Aorta (tissue), 5 donors: ENCODE data around the gene TSHZ2. TPM values are rescaled to one million over a fixed set of nuclear protein-coding genes. Genes with fewer than 3 reads are reported as not detected.

Experiments used
- ATAC-seq: fragments of 200-7000 bp; cut with Tn5 transposase; one replicate; pipeline ENCODE4 v1.9.1; 2022; ENCODE audit warnings: moderate library complexity; ENCODE audit not compliant: low FRiP score
- DNase-seq, 2 donors: peaks; one replicate each; pipeline ENCODE4 v3.0.0-alpha.2; 2020
- H3K27ac ChIP-seq, 2 donors: one replicate each; pipeline ENCODE4 v1.5.1; 2013; ENCODE audit warnings: low read length in 2 of 2, mild to moderate bottlenecking in 2 of 2, moderate library complexity in 2 of 2, control low read depth in 1 of 2, inconsistent platforms in 1 of 2, low read depth in 1 of 2
- H3K27me3 ChIP-seq, 2 donors: one replicate each; pipeline ENCODE4 v1.6.1; 2013; ENCODE audit warnings: control low read depth in 1 of 2, low read length in 1 of 2, mild to moderate bottlenecking in 1 of 2, moderate library complexity in 1 of 2; ENCODE audit not compliant: insufficient read depth in 2 of 2, control insufficient read depth in 1 of 2
- H3K36me3 ChIP-seq, 2 donors: one replicate each; pipeline ENCODE4 v1.6.1; 2013; ENCODE audit warnings: control low read depth in 1 of 2, low read length in 1 of 2, mild to moderate bottlenecking in 1 of 2; ENCODE audit not compliant: insufficient read depth in 2 of 2, control insufficient read depth in 1 of 2
- H3K4me1 ChIP-seq, 2 donors: one replicate each; pipeline ENCODE4 v1.6.1; 2013; ENCODE audit warnings: low read length in 2 of 2, control low read depth in 1 of 2, mild to moderate bottlenecking in 1 of 2, moderate library complexity in 1 of 2; ENCODE audit not compliant: insufficient read depth in 2 of 2, control insufficient read depth in 1 of 2
- H3K4me3 ChIP-seq, 2 donors: one replicate each; pipeline ENCODE4 v1.5.1; 2013; ENCODE audit warnings: low read length in 2 of 2, control low read depth in 1 of 2, mild to moderate bottlenecking in 1 of 2
- H3K9me3 ChIP-seq: one replicate; pipeline ENCODE4 v1.6.1; 2013; ENCODE audit warnings: mild to moderate bottlenecking, low read length; ENCODE audit not compliant: control insufficient read depth
- WGBS, 2 donors: extraction: QIAGEN DNeasy Blood & Tissue Kit; methylation state at CpG; one replicate each; pipeline ENCODE4 v1.1.7; 2013; 5-methylcytosine and 5-hydroxymethylcytosine counted together
- intact Hi-C, 2 donors: fragments of 100-400 bp; cut with DNase I; formaldehyde crosslinking; loops; one replicate each; pipeline versions ENCODE4 v1.14.2 to v1.15.0; 2022
- polyA plus RNA-seq, 2 donors: library from polyadenylated mRNA; stranded (reverse); fragments of 200-250 nt; gene quantifications; one replicate each; pipeline ENCODE4 v1.2.3, GENCODE V29; 2013
- total RNA-seq, 2 donors: library from RNA; stranded (reverse); fragmentation: NEBNext Ultra II Directional; extraction: Animal tissue kit (Norgen Biotek cat#: 25700); gene quantifications; one replicate each; pipeline ENCODE4 v1.2.1, GENCODE V29; 2021
- donor health status: healthy with polysubstance abuse.
- donor health status: Bipolar disorder and iron deficiency.
- donor health status: DM: no; HTN: no; CAD: no.
- donor health status: DM: no; HTN: no; CAD: no.
- donor health status: DM: yes; HTN: yes; CAD: no.

TSHZ2 gene
- total and polyA plus RNA-seq, 4 donors: 0.08 to 95.4 (median 13.3) TPM

DNA sequence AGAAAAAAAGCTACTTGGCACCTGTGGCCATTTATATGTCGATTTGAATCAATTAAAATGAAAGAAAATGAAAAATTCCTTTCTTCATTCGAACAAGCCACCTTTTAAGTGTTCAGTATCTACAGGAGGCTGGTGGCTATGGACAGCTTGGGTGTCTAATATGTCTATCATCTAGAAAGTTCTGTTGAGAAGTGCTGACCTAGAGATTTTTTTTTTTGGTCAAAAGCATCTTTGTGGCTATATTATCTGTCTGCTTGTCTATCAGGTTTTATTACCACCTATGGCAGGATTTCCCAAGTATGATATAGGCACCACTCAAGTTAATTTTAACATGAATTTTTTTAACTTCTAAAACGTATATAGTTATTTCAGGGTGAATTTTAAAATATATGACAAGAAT, 250.8 kb downstream of the TSHZ2 start:
- no peaks in the 10 kb centered on the region for H3K4me1 ChIP-seq
- no peaks in the 10 kb centered on the region for H3K27me3 ChIP-seq
- no peak for ATAC-seq

GRCh38 chr20:53223626-53224172, 251.5 kb downstream of the TSHZ2 start:
- ATAC-seq (no peak), DNase-seq (no peak)
- H3K9me3 ChIP-seq: peaks cover 3% of the 10 kb centered on the region
- intact Hi-C loops: no loop called here
- H3K36me3 ChIP-seq: no peaks in the 10 kb centered on the region
- 87 to 95% methylated on average over 5 of the region's 5 CpGs for WGBS, 2 donors
- no peaks in the 10 kb centered on the region for H3K27me3 ChIP-seq
- H3K4me3 ChIP-seq: no peak overlapping the region
- H3K4me1 ChIP-seq: no peaks in the 10 kb centered on the region
- H3K27ac ChIP-seq: no peak overlapping the region

More for the DNA sequence above, 250.8 kb downstream of the TSHZ2 start:
- DNase-seq: no peak
- Histone ChIP-seq H3K4me3 (no peak overlapping the region), H3K9me3 (peaks cover 3% of the 10 kb centered on the region), H3K27ac (no peak overlapping the region), H3K36me3 (no peaks in the 10 kb centered on the region)
- WGBS, 2 donors: 58 to 67% methylated on average over 3 of the region's 3 CpGs
- intact Hi-C loops: no loop called here

DNA sequence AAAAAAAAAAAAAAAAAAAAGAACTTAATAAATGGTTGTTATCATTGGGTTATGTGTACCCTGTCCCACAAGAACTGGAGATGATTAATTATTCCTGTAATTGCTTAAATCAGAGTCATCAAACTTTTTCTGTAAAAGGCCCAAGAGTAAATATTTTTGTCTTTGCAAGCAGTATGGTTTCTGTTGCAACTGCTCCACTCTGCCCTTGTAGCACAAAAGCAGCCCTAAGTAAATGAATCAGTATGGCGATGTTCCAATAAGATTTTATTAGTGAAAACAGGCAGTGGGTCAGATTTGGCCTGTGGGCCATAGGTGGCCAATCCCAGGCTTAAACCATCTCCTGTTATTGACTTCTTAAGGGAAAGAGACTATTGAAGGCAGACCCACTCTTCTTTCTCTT, 252.7 kb downstream of the TSHZ2 start:
- Histone ChIP-seq H3K4me1 (no peaks in the 10 kb centered on the region), H3K27me3 (no peaks in the 10 kb centered on the region), H3K36me3 (no peaks in the 10 kb centered on the region), H3K9me3 (peaks cover 3% of the 10 kb centered on the region), H3K27ac (no peak overlapping the region), H3K4me3 (no peak overlapping the region)
- intact Hi-C loops: no loop called here
- ATAC-seq: no peak
- 93% methylated on average over 1 of the region's 1 CpG for WGBS, 2 donors
- DNase-seq: no peak

GRCh38 chr20:53226826-53227225, 254.7 kb downstream of the TSHZ2 start:
- Histone ChIP-seq H3K4me1 (no peaks in the 10 kb centered on the region), H3K36me3 (no peaks in the 10 kb centered on the region), H3K4me3 (no peak overlapping the region), H3K27ac (no peak overlapping the region), H3K27me3 (no peaks in the 10 kb centered on the region), H3K9me3 (peaks cover 2% of the 10 kb centered on the region)
- ATAC-seq: no peak
- DNase-seq: no peak
- WGBS, 2 donors: 58 to 71% methylated on average over 7 of the region's 7 CpGs
- intact Hi-C loops: no loop called here

- H3K4me3 ChIP-seq: no peak overlapping the region
- no peaks in the 10 kb centered on the region for H3K9me3 ChIP-seq
- no peak for ATAC-seq
These were observed 255.4 kb downstream of the TSHZ2 start for GRCh38 chr20:53227523-53227922.

GRCh38 chr20:53231061-53231460, 258.9 kb downstream of the TSHZ2 start:
- Histone ChIP-seq H3K27ac (no peak overlapping the region), H3K9me3 (no peaks in the 10 kb centered on the region), H3K27me3 (no peaks in the 10 kb centered on the region), H3K36me3 (no peaks in the 10 kb centered on the region), H3K4me1 (no peaks in the 10 kb centered on the region), H3K4me3 (no peak overlapping the region)
- intact Hi-C loops: no loop called here
- WGBS, 2 donors: 47 to 66% methylated on average over 3 of the region's 3 CpGs
- DNase-seq (no peak), ATAC-seq (no peak)

More at GRCh38 chr20:53227523-53227922, 255.4 kb downstream of the TSHZ2 start:
- H3K27ac ChIP-seq: no peak overlapping the region
- 58 to 78% methylated on average over 3 of the region's 3 CpGs for WGBS, 2 donors
- no peaks in the 10 kb centered on the region for H3K27me3 ChIP-seq
- intact Hi-C loops: no loop called here
- H3K4me1 ChIP-seq: no peaks in the 10 kb centered on the region
- no peak for DNase-seq
- H3K36me3 ChIP-seq: no peaks in the 10 kb centered on the region

DNA sequence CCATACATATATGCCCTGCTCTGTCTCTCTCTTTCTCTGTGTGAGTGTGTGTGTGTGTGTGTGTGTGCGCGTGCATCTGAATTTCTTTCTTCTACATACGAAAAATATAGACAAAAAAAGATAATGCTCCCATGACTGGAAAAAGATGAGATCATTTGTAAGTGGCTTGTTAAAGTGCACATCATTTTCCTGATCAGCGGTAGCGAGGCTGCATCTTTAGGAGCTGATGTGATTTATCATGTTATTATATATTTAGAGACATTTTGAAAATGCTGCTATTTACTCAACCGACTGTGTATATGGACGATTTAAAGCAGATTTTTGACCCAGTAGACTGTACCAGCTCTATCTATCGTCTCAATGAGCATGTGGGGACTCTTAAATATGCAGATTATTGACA, 265.3 kb downstream of the TSHZ2 start:
- Histone ChIP-seq H3K27ac (no peak overlapping the region), H3K4me3 (no peak overlapping the region), H3K9me3 (no peaks in the 10 kb centered on the region), H3K4me1 (no peaks in the 10 kb centered on the region), H3K36me3 (no peaks in the 10 kb centered on the region), H3K27me3 (no peaks in the 10 kb centered on the region)
- DNase-seq (no peak), ATAC-seq (no peak)
- WGBS, 2 donors: 83 to 84% methylated on average over 8 of the region's 8 CpGs
- intact Hi-C loops: no loop called here

DNA sequence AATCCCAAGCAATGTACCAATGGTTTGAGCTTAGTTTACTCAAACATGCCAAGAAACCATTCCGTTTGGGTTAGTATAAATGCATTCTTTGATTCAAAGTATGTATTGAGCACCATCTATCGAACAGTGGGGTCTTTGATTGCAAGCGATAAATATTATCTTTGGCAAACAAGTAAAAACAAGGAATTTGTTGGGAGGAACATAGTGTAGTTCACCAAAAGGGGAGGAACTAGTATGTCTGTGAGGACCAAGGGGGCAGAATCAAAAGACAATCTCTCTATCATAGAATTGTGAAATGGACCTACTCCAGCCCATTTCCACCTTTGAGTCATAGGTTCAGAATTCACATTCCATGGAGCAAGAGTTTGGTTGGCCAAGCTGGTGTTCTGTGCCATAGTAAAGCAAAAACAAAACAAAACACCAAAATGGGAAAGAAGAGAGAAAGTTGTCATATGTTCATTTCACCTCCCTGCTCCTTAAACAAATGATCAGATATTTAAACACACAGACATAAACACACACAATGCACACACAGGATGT, 266.0 kb downstream of the TSHZ2 start:
- 50 to 70% methylated on average over 3 of the region's 3 CpGs for WGBS, 2 donors
- Histone ChIP-seq H3K9me3 (no peaks in the 10 kb centered on the region), H3K27ac (no peak overlapping the region), H3K4me1 (no peaks in the 10 kb centered on the region), H3K4me3 (no peak overlapping the region), H3K27me3 (no peaks in the 10 kb centered on the region), H3K36me3 (no peaks in the 10 kb centered on the region)
- ATAC-seq: no peak
- intact Hi-C loops: no loop called here
- DNase-seq: no peak

GRCh38 chr20:53243152-53243551, 271.0 kb downstream of the TSHZ2 start:
- Histone ChIP-seq H3K9me3 (no peaks in the 10 kb centered on the region), H3K4me3 (no peak overlapping the region), H3K27ac (no peak overlapping the region), H3K4me1 (no peaks in the 10 kb centered on the region), H3K27me3 (no peaks in the 10 kb centered on the region), H3K36me3 (no peaks in the 10 kb centered on the region)
- ATAC-seq (no peak), DNase-seq (no peak)
- WGBS, 2 donors: 94 to 95% methylated on average over 3 of the region's 3 CpGs
- intact Hi-C loops: no loop called here
